H1 (cell line): ENCODE measurements around the gene ARHGAP23. TPM values are rescaled to one million over a fixed set of nuclear protein-coding genes. Genes with fewer than 3 reads are reported as not detected.

ENCODE experiments used
- CTCF ChIA-PET: fragments of 300-600 bp; sonication (Branson Sonifier 250); formaldehyde crosslinking; loops from one replicate; lab custom pipeline; 2021; ENCODE audit not compliant: partially characterized antibody; lab: Charles Lee
- POLR2A ChIA-PET: fragments of 300-600 bp; sonication (Branson Sonifier 250); formaldehyde crosslinking; loops from one replicate; lab custom pipeline; 2021; ENCODE audit warnings: inconsistent platforms; ENCODE audit not compliant: partially characterized antibody; lab: Charles Lee
- DNase-seq, 2 experiments: peaks; one replicate each; pipeline versions ENCODE4 v3.0.0 to v3.0.0-alpha.2; 2010 to 2022; ENCODE audit warnings: low spot score in 2 of 2, low read depth in 1 of 2, mixed read lengths in 1 of 2
- FAIRE-seq: peaks from 2 replicates; lab custom pipeline; 2011; peaks lifted over from hg19 to GRCh38; lab: Jason Lieb, UNC
- H2AFZ ChIP-seq: 2 replicates; pipeline ENCODE4 v1.8.1; 2012; ENCODE audit warnings: low read length, inconsistent platforms
- H2AK5ac ChIP-seq: 2 replicates; pipeline ENCODE4 v1.6.1; 2013; ENCODE audit warnings: low read depth, low read length
- H2BK120ac ChIP-seq: replicated peaks from 2 replicates; pipeline ENCODE3; 2013; ENCODE audit warnings: low read depth, low read length, inconsistent platforms
- H2BK12ac ChIP-seq: 2 replicates; pipeline ENCODE4 v1.6.1; 2013; ENCODE audit warnings: low read depth, low read length
- H2BK15ac ChIP-seq: 2 replicates; pipeline ENCODE4 v1.6.1; 2013; ENCODE audit warnings: low read length
- H2BK20ac ChIP-seq: 2 replicates; pipeline ENCODE4 v1.6.1; 2013; ENCODE audit warnings: low read length
- H2BK5ac ChIP-seq: 2 replicates; pipeline ENCODE4 v1.6.1; 2013; ENCODE audit warnings: low read depth, low read length
- H3K14ac ChIP-seq: 2 replicates; pipeline ENCODE4 v1.6.1; 2013; ENCODE audit warnings: inconsistent platforms; ENCODE audit not compliant: insufficient read length
- H3K18ac ChIP-seq: 2 replicates; pipeline ENCODE4 v1.6.1; 2013; ENCODE audit warnings: low read length; ENCODE audit errors: extremely low read depth
- H3K23ac ChIP-seq: 2 replicates; pipeline ENCODE4 v1.6.1; 2013; ENCODE audit warnings: inconsistent platforms; ENCODE audit not compliant: insufficient read length
- H3K23me2 ChIP-seq: 2 replicates; pipeline ENCODE4 v1.6.1; 2013; ENCODE audit warnings: low read depth, low read length
- H3K27ac ChIP-seq: 2 replicates; pipeline ENCODE4 v1.6.1; 2011; ENCODE audit warnings: low read depth, low read length, inconsistent platforms
- H3K27me3 ChIP-seq, 4 experiments: replicated peaks in 1 of 4; 1 replicate in 1 of 4; 2 replicates in 3 of 4; pipeline versions ENCODE4 v1.6.1 to v1.8.1; 2011 to 2013; ENCODE audit warnings: low read length in 3 of 4, mild to moderate bottlenecking in 3 of 4, inconsistent platforms in 2 of 4, mixed read lengths in 2 of 4, moderate library complexity in 1 of 4; ENCODE audit not compliant: control insufficient read depth in 3 of 4, insufficient read depth in 3 of 4; ENCODE audit errors: extremely low read depth in 1 of 4
- H3K36me3 ChIP-seq, 4 experiments: 2 replicates each; pipeline versions ENCODE4 v1.6.1 to v1.8.1; 2011 to 2013; ENCODE audit warnings: mild to moderate bottlenecking in 4 of 4, low read length in 3 of 4, moderate library complexity in 2 of 4, control low read depth in 1 of 4, inconsistent platforms in 1 of 4; ENCODE audit not compliant: insufficient read depth in 4 of 4, control insufficient read depth in 2 of 4
- H3K4ac ChIP-seq: replicated peaks from 2 replicates; pipeline ENCODE3; 2013; ENCODE audit warnings: low read length, low read depth, mixed read lengths, inconsistent platforms; ENCODE audit not compliant: insufficient read length
- H3K4me1 ChIP-seq, 4 experiments: replicated peaks in 1 of 4; 1 replicate in 1 of 4; 2 replicates in 3 of 4; pipeline versions ENCODE4 v1.6.1 to v1.8.1; 2011 to 2013; ENCODE audit warnings: low read length in 3 of 4, inconsistent platforms in 2 of 4, mixed read lengths in 1 of 4; ENCODE audit not compliant: insufficient read depth in 4 of 4, control insufficient read depth in 3 of 4
- H3K4me2 ChIP-seq, 2 experiments: 2 replicates each; pipeline versions ENCODE4 v1.6.1 to v1.8.1; 2011 to 2013; ENCODE audit warnings: low read depth in 2 of 2, low read length in 2 of 2, control low read depth in 1 of 2, inconsistent platforms in 1 of 2, mild to moderate bottlenecking in 1 of 2; ENCODE audit not compliant: insufficient read depth in 1 of 2
- H3K4me3 ChIP-seq, 4 experiments: fragments of 200-600, 300-600 bp in 1 of 4; sonication (generic), shearing (Covaris generic), sonication (Bioruptor Twin) in 1 of 4; 2 replicates each; pipeline versions ENCODE4 v1.5.1 to v1.8.1; 2011 to 2016; ENCODE audit warnings: low read length in 4 of 4, low read depth in 3 of 4, control low read depth in 2 of 4, inconsistent platforms in 2 of 4, mild to moderate bottlenecking in 2 of 4, mixed read lengths in 1 of 4, moderate library complexity in 1 of 4; ENCODE audit not compliant: insufficient read depth in 2 of 4; ENCODE audit errors: extremely low read depth in 1 of 4
- H3K56ac ChIP-seq: replicated peaks from 2 replicates; pipeline ENCODE3; 2013; ENCODE audit warnings: low read depth, mild to moderate bottlenecking, mixed read lengths, low read length, inconsistent platforms; ENCODE audit not compliant: insufficient read length
- H3K79me1 ChIP-seq: 2 replicates; pipeline ENCODE4 v1.6.1; 2013; ENCODE audit warnings: low read depth, low read length, control low read depth
- H3K79me2 ChIP-seq, 2 experiments: 2 replicates each; pipeline versions ENCODE4 v1.6.1 to v1.8.1; 2012 to 2013; ENCODE audit warnings: low read length in 2 of 2, mild to moderate bottlenecking in 2 of 2, inconsistent platforms in 1 of 2; ENCODE audit not compliant: insufficient read depth in 2 of 2, control insufficient read depth in 1 of 2
- H3K9ac ChIP-seq, 4 experiments: replicated peaks in 1 of 4; 1 replicate in 1 of 4; 2 replicates in 3 of 4; pipeline versions ENCODE4 v1.6.1 to v1.8.1; 2011 to 2013; ENCODE audit warnings: low read depth in 3 of 4, low read length in 3 of 4, control low read depth in 2 of 4, mild to moderate bottlenecking in 2 of 4, moderate library complexity in 2 of 4, inconsistent platforms in 1 of 4; ENCODE audit errors: extremely low read depth in 1 of 4
- H3K9me3 ChIP-seq, 2 experiments: 2 replicates each; pipeline versions ENCODE4 v1.6.1 to v1.8.1; 2012 to 2013; ENCODE audit warnings: mild to moderate bottlenecking in 2 of 2, moderate library complexity in 2 of 2, control low read depth in 1 of 2, inconsistent platforms in 1 of 2, low read depth in 1 of 2, low read length in 1 of 2, mixed read lengths in 1 of 2; ENCODE audit not compliant: insufficient read depth in 2 of 2
- H4K20me1 ChIP-seq, 2 experiments: replicated peaks in 1 of 2; 2 replicates each; pipeline versions ENCODE3 to v1.8.1; 2011 to 2013; ENCODE audit warnings: inconsistent platforms in 2 of 2, low read length in 2 of 2, mild to moderate bottlenecking in 1 of 2; ENCODE audit not compliant: insufficient read depth in 2 of 2, control insufficient read depth in 1 of 2
- H4K5ac ChIP-seq: 2 replicates; pipeline ENCODE4 v1.6.1; 2013; ENCODE audit warnings: low read length, low read depth, mixed read lengths, inconsistent platforms; ENCODE audit not compliant: insufficient read length
- H4K8ac ChIP-seq: 2 replicates; pipeline ENCODE4 v1.8.0; 2013; ENCODE audit warnings: mild to moderate bottlenecking, moderate library complexity, low read length, inconsistent platforms; ENCODE audit not compliant: insufficient read depth; ENCODE audit errors: extremely low read depth
- H4K91ac ChIP-seq: replicated peaks from 2 replicates; pipeline ENCODE3; 2013; ENCODE audit warnings: low read length, mixed read lengths, inconsistent platforms; ENCODE audit not compliant: insufficient read length
- BACH1 ChIP-seq: IDR thresholded peaks from 2 replicates; pipeline ENCODE4 v1.6.1; 2012; ENCODE audit warnings: low read length, improper control_type of control experiment
- BRCA1 ChIP-seq: IDR thresholded peaks from 2 replicates; pipeline ENCODE4 v1.6.1; 2012; ENCODE audit warnings: low read depth, low read length, improper control_type of control experiment
- EP300 ChIP-seq, 2 experiments: IDR thresholded peaks; 1 replicate in 1 of 2; 2 replicates in 1 of 2; pipeline ENCODE4 v1.6.1; 2011 to 2012; ENCODE audit warnings: low read depth in 2 of 2, low read length in 2 of 2, mild to moderate bottlenecking in 2 of 2, borderline replicate concordance in 1 of 2, inconsistent platforms in 1 of 2, moderate library complexity in 1 of 2
- GTF2F1 ChIP-seq: IDR thresholded peaks from 2 replicates; pipeline ENCODE4 v1.6.1; 2012; ENCODE audit warnings: low read depth, low read length, improper control_type of control experiment, borderline replicate concordance
- JUN ChIP-seq: IDR thresholded peaks from 2 replicates; pipeline ENCODE4 v1.6.1; 2011; ENCODE audit warnings: low read depth, mild to moderate bottlenecking, improper control_type of control experiment, low read length
- KDM1A ChIP-seq: fragments of 200-600, 300-600 bp; sonication (generic); IDR thresholded peaks from 2 replicates; pipeline ENCODE4 v1.7.1; 2016; ENCODE audit warnings: mild to moderate bottlenecking, low read length, borderline replicate concordance
- POLR2AphosphoS5 ChIP-seq: IDR thresholded peaks from 2 replicates; pipeline ENCODE4 v1.6.1; 2011; ENCODE audit warnings: low read depth, low read length
- RXRA ChIP-seq: IDR thresholded peaks from 2 replicates; pipeline ENCODE4 v1.6.1; 2011; ENCODE audit warnings: low read depth, mild to moderate bottlenecking, low read length, moderate library complexity; ENCODE audit not compliant: insufficient read depth
- SIRT6 ChIP-seq: IDR thresholded peaks from one replicate; pipeline ENCODE4 v1.7.1; 2012; ENCODE audit warnings: low read length, inconsistent platforms
- SUZ12 ChIP-seq: fragments of 200-600 bp; sonication (generic); IDR thresholded peaks from 2 replicates; pipeline ENCODE4 v1.6.1; 2012; ENCODE audit warnings: mild to moderate bottlenecking, inconsistent platforms, low read length, moderate library complexity, mixed read lengths
- TEAD4 ChIP-seq: IDR thresholded peaks from 2 replicates; pipeline ENCODE4 v1.6.1; 2012; ENCODE audit warnings: low read depth, low read length, inconsistent platforms, mixed read lengths
- WGBS, 2 experiments: shearing (Covaris generic) in 1 of 2; methylation state at CpG; one replicate each; pipeline versions ENCODE4 v1.1.6 to v1.1.7; 2013 to 2015; ENCODE audit warnings: low lambda C conversion rate in 2 of 2, mixed read lengths in 2 of 2, inconsistent platforms in 1 of 2, low coverage in 1 of 2, missing lambda C conversion rate in 1 of 2; ENCODE audit not compliant: insufficient replicate concordance in 2 of 2, insufficient coverage in 1 of 2, insufficient read length in 1 of 2; ENCODE audit errors: extremely low coverage in 1 of 2, missing lambda C conversion rate in 1 of 2; 5-methylcytosine and 5-hydroxymethylcytosine counted together
- polyA plus RNA-seq, 7 experiments: library from polyadenylated mRNA; depleted of rRNA in 3 of 7; stranded (reverse) in 5 of 7; unstranded in 2 of 7; fragments of >200 nt in 5 of 7; fragments of 200-250 nt in 2 of 7; gene quantifications; 1 replicate in 5 of 7; 2 replicates in 1 of 7; 4 replicates in 1 of 7; pipeline versions ENCODE4 v1.2.1 to v1.2.3, GENCODE V29; 2011 to 2013; ENCODE audit warnings: missing spikeins in 2 of 7, mixed read lengths in 2 of 7
- total RNA-seq: library from RNA; stranded (reverse); fragmentation: NEBNext Ultra II Directional; extraction: Animal tissue kit (Norgen Biotek cat#: 25700); gene quantifications from 2 replicates; pipeline ENCODE4 v1.2.1, GENCODE V29; 2021

Gene ARHGAP23
- total and polyA plus RNA-seq, 2 of the 8 experiments (the other 6 are each of a cell fraction or from before 2014, with no cell fraction given), result 16.3 to 107 TPM

DNA sequence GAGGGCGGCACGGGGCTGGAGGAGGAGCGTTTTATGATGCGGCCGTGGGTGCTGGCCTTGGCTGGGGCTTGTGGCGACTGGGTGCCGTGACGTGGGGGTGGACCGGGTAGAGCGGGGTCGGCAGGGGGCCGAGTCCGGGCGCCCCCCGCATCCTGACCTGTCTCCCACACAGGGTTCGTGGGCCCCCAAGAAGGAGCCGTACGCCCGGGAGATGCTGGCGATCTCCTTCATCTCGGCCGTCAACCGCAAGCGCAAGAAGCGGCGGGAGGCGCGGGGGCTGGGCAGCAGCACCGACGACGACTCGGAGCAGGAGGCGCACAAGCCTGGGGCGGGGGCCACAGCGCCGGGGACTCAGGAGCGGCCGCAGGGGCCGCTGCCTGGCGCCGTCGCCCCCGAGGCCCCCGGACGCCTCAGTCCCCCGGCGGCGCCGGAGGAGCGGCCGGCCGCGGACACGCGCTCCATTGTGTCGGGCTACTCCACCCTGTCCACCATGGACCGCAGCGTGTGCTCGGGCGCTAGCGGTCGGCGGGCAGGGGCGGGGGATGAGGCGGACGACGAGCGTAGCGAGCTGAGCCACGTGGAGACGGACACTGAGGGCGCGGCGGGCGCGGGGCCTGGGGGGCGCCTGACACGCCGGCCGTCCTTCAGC is 81.6 kb downstream of the ARHGAP23 start:
- Histone ChIP-seq H3K4me1 (peaks cover 4 to 28% (median 21%) of the 10 kb centered on the region in 4 experiments), H2BK12ac (no peak overlapping the region), H3K27me3 (peaks cover 0 to 24% (median 11%) of the 10 kb centered on the region in 4 experiments; a peak in 4 of 7 replicates), H3K4me3 (peak overlapping the region; percentile 6 to 56 (median 38)), H3K56ac (no peak overlapping the region), H2AK5ac (no peak overlapping the region), H4K20me1 (peaks cover 0 to 3% of the 10 kb centered on the region in 2 experiments), H3K36me3 (peaks cover 0 to 5% (median 0%) of the 10 kb centered on the region in 4 experiments; a peak in 1 of 8 replicates), H3K4ac (no peak overlapping the region), H4K8ac (peak overlapping the region; percentile 26), H3K9ac (peak overlapping the region in 2 of 4 experiments; percentile 15 to 56; a peak in 3 of 7 replicates), H2BK5ac (no peak overlapping the region), H3K9me3 (no peaks in the 10 kb centered on the region), H3K27ac (no peak overlapping the region), H3K14ac (no peak overlapping the region), H3K4me2 (peak overlapping the region; percentile 83 to 95), H3K23me2 (peaks cover 19% of the 10 kb centered on the region), H2AFZ (no peak overlapping the region), H3K18ac (no peak overlapping the region; the same call in none of the 2 replicates), H4K5ac (no peak overlapping the region), H4K91ac (peak overlapping the region; percentile 75), H2BK20ac (no peak overlapping the region), H2BK15ac (no peak overlapping the region), H2BK120ac (no peak overlapping the region), H3K79me2 (no peaks in the 10 kb centered on the region), H3K23ac (no peak overlapping the region), H3K79me1 (no peaks in the 10 kb centered on the region)
- DNase-seq (no peak), FAIRE-seq (no peak)
- WGBS, 2 experiments, result 3% methylated on average over 27 of the region's 80 CpGs; no CpG with 5 or more reads in 1 of the 2 experiments
- ChIA-PET POLR2A (interaction anchor here (0.7 to 2.6 kb wide), 29 partner anchors 9 to 182 kb away, joined by 3 to 6 read pairs (median 3); partner anchors contain the start of gene SOCS7), CTCF (interaction anchor here (0.6 to 14.4 kb wide), 41 partner anchors 13 to 187 kb away, joined by 3 to 190 read pairs (median 4); partner anchors contain the start of genes EPOP and SOCS7)
- TF ChIP-seq BRCA1 (no peak), RXRA (no peak), SUZ12 (peak; percentile 32), BACH1 (no peak), KDM1A (no peak), EP300 (IDR thresholded peaks at IDR 0.05; ENCODE audit: borderline replicate concordance in 1 of 2, low read depth in 2 of 2, low read length in 2 of 2) (no peak), JUN (no peak), POLR2AphosphoS5 (peak; percentile 85), GTF2F1 (no peak), TEAD4 (no peak), SIRT6 (no peak)
